Mesothelial cell of epicardium (in vitro differentiated cells): ENCODE data around the gene ZNF428. TPM values are rescaled to one million over a fixed set of nuclear protein-coding genes. Genes with fewer than 3 reads are reported as not detected.

ENCODE experiments used
- DNase-seq, 2 experiments: peaks; one replicate each; pipeline ENCODE4 v3.0.0; 2021; ENCODE audit warnings: low spot score in 2 of 2; ENCODE audit not compliant: unreplicated experiment in 2 of 2
- H3K27ac Mint-ChIP-seq: 2 replicates; pipeline ENCODE4 v1.8.0; 2021; ENCODE audit warnings: mixed read lengths
- H3K27me3 Mint-ChIP-seq: 2 replicates; pipeline ENCODE4 v1.8.0; 2021; ENCODE audit warnings: low read depth, mixed read lengths
- H3K36me3 Mint-ChIP-seq: 2 replicates; pipeline ENCODE4 v1.8.0; 2021; ENCODE audit warnings: mixed read lengths
- H3K4me1 Mint-ChIP-seq: 2 replicates; pipeline ENCODE4 v1.8.0; 2021; ENCODE audit warnings: mixed read lengths
- H3K4me3 Mint-ChIP-seq: 2 replicates; pipeline ENCODE4 v1.8.0; 2021; ENCODE audit warnings: mild to moderate bottlenecking, moderate library complexity, mixed read lengths
- H3K9me3 Mint-ChIP-seq: 2 replicates; pipeline ENCODE4 v1.8.0; 2021; ENCODE audit warnings: mixed read lengths
- total RNA-seq: library from RNA; stranded (reverse); gene quantifications from 3 replicates; pipeline ENCODE4 v1.2.1, GENCODE V29; 2021
- TF ChIP-seq, protein P1 (sequence below): fragments of 200-600 bp; sonication (generic); IDR thresholded peaks from one replicate; pipeline ENCODE4 v1.5.0; 2021; ENCODE audit warnings: antibody characterized with exemption; ENCODE audit not compliant: unreplicated experiment

Gene ZNF428
- total RNA-seq, 1 donor from 2014 or later: 96.2 TPM

DNA sequence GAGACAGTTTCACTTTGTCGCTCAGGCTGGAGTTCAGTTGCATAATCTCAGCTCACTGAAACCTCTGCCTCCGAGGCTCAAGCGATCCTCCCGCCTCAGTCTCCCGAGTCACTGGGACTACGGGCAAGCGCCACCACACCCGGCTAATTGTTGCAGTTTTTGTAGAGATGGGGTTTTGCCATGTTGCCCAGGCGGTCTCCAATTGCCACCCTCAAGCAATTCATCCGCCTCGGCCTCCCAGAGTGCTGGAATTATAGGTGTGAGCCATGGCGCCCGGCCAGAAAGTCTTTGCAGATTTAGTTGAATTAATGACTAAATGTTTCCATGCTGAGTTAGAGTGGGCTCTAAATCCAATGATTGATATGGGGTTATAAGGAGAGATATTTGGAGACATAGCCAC is 24.8 kb upstream of the ZNF428 start:
- H3K4me3 Mint-ChIP-seq: no peak overlapping the region
- peaks cover 21% of the 10 kb centered on the region for H3K36me3 Mint-ChIP-seq
- peaks cover 13% of the 10 kb centered on the region for H3K9me3 Mint-ChIP-seq
- H3K4me1 Mint-ChIP-seq: peaks cover 7% of the 10 kb centered on the region
- peaks cover 21% of the 10 kb centered on the region for H3K27me3 Mint-ChIP-seq
- no peak overlapping the region for H3K27ac Mint-ChIP-seq
- TF ChIP-seq, protein P1, sequence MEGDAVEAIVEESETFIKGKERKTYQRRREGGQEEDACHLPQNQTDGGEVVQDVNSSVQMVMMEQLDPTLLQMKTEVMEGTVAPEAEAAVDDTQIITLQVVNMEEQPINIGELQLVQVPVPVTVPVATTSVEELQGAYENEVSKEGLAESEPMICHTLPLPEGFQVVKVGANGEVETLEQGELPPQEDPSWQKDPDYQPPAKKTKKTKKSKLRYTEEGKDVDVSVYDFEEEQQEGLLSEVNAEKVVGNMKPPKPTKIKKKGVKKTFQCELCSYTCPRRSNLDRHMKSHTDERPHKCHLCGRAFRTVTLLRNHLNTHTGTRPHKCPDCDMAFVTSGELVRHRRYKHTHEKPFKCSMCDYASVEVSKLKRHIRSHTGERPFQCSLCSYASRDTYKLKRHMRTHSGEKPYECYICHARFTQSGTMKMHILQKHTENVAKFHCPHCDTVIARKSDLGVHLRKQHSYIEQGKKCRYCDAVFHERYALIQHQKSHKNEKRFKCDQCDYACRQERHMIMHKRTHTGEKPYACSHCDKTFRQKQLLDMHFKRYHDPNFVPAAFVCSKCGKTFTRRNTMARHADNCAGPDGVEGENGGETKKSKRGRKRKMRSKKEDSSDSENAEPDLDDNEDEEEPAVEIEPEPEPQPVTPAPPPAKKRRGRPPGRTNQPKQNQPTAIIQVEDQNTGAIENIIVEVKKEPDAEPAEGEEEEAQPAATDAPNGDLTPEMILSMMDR: no peak
- DNase-seq: no peak

DNA sequence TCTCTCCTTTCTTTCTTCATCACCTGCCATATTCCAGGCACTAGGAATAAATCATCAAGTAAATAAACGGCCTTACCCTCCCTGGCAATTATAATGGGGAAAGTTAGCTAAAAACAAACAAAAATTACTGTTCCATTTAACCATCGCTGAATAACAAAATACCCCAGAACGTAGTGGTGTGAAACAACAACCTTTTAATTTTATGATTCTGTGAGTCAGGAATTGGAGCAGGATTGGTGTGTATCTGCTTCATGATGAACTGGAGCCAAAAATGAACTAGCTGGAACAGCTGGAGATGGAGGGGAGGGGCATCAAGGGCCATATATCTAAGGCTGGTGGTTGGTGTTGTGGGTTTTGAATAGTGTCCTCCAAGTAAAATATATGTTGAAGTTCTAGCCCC is 23.9 kb upstream of the ZNF428 start:
- Mint-ChIP-seq H3K36me3 (peaks cover 16% of the 10 kb centered on the region), H3K27ac (no peak overlapping the region), H3K4me3 (no peak overlapping the region), H3K27me3 (peaks cover 29% of the 10 kb centered on the region), H3K4me1 (peaks cover 16% of the 10 kb centered on the region), H3K9me3 (peaks cover 13% of the 10 kb centered on the region)
- TF ChIP-seq, protein P1: no peak
- DNase-seq: no peak

DNA sequence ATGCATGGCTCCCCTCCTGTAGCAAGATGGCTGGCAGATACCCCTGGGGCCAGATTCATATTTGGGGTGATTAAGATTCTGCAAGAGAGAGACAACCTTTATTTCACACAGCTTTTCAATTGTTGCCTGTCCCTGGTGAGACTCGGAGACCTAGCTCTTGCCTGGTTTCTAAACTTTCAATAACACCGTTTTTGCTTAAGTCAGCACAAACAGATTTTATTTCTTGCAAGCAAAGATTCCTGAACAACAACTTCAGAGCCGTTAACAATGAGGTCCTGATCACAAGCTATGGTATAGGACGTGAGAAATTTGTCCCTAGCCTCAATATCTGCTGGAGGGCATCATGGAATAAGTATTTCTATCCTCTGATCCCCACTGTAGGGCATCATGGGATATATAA is 23.1 kb upstream of the ZNF428 start:
- peaks cover 11% of the 10 kb centered on the region for H3K36me3 Mint-ChIP-seq
- no peak overlapping the region for H3K27ac Mint-ChIP-seq
- no peak overlapping the region for H3K4me3 Mint-ChIP-seq
- DNase-seq: no peak
- peaks cover 16% of the 10 kb centered on the region for H3K4me1 Mint-ChIP-seq
- H3K9me3 Mint-ChIP-seq: peaks cover 10% of the 10 kb centered on the region
- TF ChIP-seq, protein P1: no peak
- H3K27me3 Mint-ChIP-seq: peaks cover 33% of the 10 kb centered on the region

DNA sequence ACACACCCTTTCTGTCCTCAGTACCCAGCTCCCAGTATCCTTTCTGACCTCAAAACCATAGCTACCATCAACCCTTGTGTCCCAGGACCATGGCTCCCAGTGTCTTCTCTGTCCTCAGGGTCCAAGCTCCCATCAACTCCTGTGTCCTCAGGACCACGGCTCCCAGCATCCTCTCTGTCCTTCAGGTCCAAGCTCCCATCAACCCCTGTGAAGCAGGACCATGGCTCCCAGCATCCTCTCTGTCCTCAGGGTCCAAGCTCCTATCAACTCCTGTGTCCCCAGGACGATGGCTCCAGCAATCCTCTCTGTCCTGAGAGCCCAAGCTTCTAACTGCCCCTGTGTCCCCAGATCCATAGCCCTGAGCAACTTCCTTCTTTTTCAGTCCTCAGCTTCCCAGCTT is 21.9 kb upstream of the ZNF428 start:
- Mint-ChIP-seq H3K4me1 (peaks cover 20% of the 10 kb centered on the region), H3K36me3 (peaks cover 3% of the 10 kb centered on the region), H3K27ac (no peak overlapping the region), H3K9me3 (peaks cover 3% of the 10 kb centered on the region), H3K27me3 (peaks cover 33% of the 10 kb centered on the region), H3K4me3 (peak overlapping the region; percentile 63)
- TF ChIP-seq, protein P1: no peak
- no peak for DNase-seq

DNA sequence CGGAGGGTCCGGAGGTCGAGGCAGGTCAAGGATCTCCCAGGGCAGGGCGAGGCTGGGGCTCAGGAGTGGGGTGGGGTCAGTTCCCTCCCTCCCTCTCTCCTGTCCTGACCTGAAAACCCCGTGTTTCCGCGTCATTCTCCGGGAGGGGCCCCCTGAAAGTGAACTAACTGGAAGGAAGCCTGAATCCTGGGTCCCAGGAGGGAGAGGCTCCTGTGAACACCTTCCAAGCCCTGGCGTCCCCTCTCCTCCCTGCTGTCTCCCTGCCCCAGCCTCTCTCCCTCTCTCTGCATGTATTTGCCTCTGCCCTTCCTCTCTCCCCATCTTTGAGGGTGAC is 21.0 kb upstream of the ZNF428 start:
- DNase-seq: no peak
- no peaks in the 10 kb centered on the region for H3K36me3 Mint-ChIP-seq
- peaks cover 33% of the 10 kb centered on the region for H3K27me3 Mint-ChIP-seq
- H3K9me3 Mint-ChIP-seq: no peaks in the 10 kb centered on the region
- TF ChIP-seq, protein P1: no peak
- H3K4me1 Mint-ChIP-seq: peaks cover 27% of the 10 kb centered on the region
- H3K27ac Mint-ChIP-seq: no peak overlapping the region
- H3K4me3 Mint-ChIP-seq: peak overlapping the region; percentile 72
